ENCODE data around the gene SLC26A5.
A peak's percentile ranks its signal among the peaks of the same experiment; 100 is the strongest.

SLC26A5 gene

DNA sequence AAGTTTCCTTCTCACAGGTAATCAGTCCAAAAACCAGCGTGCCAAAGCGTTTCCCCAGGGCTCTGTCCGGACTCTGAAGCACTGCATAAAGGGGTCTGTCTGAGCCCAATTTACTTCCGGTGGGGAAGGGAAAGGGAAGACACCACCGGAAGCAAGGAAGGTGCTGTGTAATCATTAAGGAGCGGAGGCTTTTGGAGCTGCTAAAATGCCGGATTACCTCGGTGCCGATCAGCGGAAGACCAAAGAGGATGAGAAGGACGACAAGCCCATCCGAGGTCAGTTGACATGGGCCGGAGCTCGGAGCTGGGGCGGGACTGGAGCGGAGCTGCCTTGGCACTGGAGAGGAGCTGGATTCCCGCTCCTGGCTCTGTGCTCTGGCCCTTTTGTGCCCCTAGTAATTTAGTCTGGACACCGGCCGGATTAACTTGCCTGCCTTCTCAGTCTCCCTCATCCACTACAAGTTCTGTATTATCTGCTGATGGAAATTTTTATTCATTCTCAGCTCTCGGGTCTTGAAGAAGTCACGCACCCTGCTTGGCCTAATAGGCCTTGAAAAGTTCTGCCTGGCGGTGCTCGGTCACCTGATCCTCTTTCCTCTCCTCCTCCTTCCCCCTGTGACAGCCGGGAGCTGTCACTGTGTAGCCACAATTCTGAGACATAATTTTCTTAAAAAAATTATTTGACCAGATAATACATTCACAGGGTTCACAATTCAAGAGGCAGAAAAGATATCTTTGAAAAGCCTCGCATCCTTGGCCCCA lies 98.3 kb downstream of the SLC26A5 start, which contains the start of gene PSMC2:
PSMC2 (plus strand) TSS at position 137 of the 761 bp plus-strand sequence; CDS start at position 206, 69 bp downstream.
- peak; percentile 89 to 93 (median 91) for DNase-seq

- no peak for DNase-seq
Observed at GRCh38 chr7:103346396-103346795, 99.6 kb downstream of the SLC26A5 start.

GRCh38 chr7:103344453-103345149 lies 101.4 kb downstream of the SLC26A5 start, which contains the start of gene DNAJC2:
TSS of gene DNAJC2 (minus strand) at chr7:103344767. CDS start at chr7:103344622, 145 bp downstream.
- peak; percentile 91 to 95 (median 93) for DNase-seq

DNA sequence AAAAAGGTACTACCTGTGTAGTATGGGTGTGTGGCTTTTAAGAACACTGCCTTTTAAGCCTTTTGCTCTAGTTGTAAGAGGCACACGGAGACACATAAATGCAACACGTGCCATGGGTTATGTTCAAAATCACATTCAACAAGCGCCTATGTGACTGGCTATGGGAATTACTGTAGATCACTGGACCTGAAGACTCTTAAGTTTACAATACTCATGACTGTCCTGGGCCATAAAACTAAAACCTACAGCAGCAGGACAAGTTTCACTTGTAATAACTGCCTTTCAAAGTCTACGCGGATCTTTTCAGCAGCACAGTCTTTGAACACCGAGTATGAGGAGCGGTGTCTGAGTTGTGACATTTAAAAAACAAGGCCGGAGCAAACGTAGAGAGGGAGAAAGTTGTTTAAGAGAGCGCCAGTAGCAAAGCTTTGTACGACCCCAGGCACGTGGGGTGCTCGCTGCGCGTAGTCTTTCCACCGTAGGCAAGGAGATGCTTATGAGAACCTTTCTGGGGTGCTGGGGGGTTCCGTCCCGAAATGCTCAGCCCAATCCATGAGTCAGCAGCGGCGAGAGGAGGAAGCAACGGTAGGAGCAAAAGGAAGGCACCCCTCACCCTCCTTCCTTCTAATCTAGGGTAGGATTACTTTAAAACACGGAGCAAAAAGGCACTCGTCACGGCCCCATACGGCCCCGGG lies 102.1 kb downstream of the SLC26A5 start:
- peak; percentile 40 to 63 (median 54) for DNase-seq

- DNase-seq, result no peak
Observed at GRCh38 chr7:103343332-103343731, 102.7 kb downstream of the SLC26A5 start.

DNA sequence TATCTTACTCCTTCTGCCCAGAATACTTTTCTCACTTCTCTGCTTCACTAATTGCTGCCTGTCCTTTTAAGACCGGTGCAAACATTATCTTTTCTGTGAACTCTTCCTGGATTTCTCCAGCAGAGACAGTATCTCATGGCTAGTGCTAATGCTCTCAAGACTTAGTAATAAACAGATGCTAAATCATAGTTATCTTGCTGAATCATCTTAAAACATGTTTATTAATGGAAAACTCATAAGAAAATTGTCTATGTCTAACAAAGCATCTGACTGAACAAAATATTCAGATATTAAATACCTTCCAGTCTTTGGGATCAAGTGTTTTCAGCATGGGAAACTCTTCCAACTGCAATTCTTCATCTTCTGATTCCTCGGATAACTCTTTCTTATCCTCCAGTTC lies 104.5 kb downstream of the SLC26A5 start:
- DNase-seq, result no peak

DNA sequence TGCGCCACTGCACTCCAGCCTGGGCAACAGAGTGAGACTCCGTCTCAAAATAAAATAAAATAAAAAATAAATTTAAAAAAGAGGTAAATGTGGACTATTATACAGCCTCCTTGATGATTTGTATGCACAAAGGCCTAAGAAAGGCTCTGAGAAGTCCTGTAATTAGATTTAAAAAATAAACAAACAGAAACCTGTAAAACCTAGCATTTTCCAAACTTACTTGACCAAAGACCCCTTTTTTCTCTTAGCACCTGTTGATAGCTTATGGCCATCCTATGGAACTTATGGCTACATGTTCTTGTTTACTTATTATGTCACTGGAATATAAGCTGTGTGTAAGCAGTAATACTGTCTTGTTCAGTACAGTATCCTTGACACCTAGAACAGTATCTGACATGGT lies 107.1 kb downstream of the SLC26A5 start:
- DNase-seq, result no peak

- peak; percentile 42 to 67 (median 55) for DNase-seq
Observed at GRCh38 chr7:103336761-103337160, 109.2 kb downstream of the SLC26A5 start.

GRCh38 chr7:103325744-103326143 lies 120.3 kb downstream of the SLC26A5 start:
- peak in 1 of 4 experiments; percentile 41 for DNase-seq
